Colonic mucosa (tissue), 4 donors: ENCODE data around the gene MMP2. TPM values are rescaled to one million over a fixed set of nuclear protein-coding genes. Genes with fewer than 3 reads are reported as not detected.

Experiments used
- DNase-seq: peaks from one replicate; pipeline ENCODE4 v3.0.0-alpha.2; 2020
- H3K27ac ChIP-seq: fragments of 200-600 bp; one replicate; pipeline ENCODE4 v1.8.0; 2021
- H3K27me3 ChIP-seq: fragments of 200-600 bp; one replicate; pipeline ENCODE4 v1.8.0; 2021
- H3K36me3 ChIP-seq: fragments of 200-600 bp; one replicate; pipeline ENCODE4 v1.8.0; 2021
- H3K4me1 ChIP-seq: fragments of 200-600 bp; one replicate; pipeline ENCODE4 v1.8.0; 2021; ENCODE audit warnings: mild to moderate bottlenecking
- H3K4me3 ChIP-seq: fragments of 200-600 bp; one replicate; pipeline ENCODE4 v1.8.0; 2021
- H3K9ac ChIP-seq, 2 donors: one replicate each; pipeline ENCODE4 v1.7.0; 2013; ENCODE audit warnings: control low read depth in 2 of 2, low read depth in 2 of 2, low read length in 2 of 2
- H3K9me3 ChIP-seq: fragments of 200-600 bp; one replicate; pipeline ENCODE4 v1.8.0; 2021
- intact Hi-C: fragments of 100-400 bp; cut with DNase I; formaldehyde crosslinking; loops from one replicate; pipeline ENCODE4 v1.14.1; 2022
- total RNA-seq, 2 donors: library from RNA; stranded (reverse); fragmentation: NEBNext Ultra II Directional in 1 of 2; extraction: Animal tissue kit (Norgen Biotek cat#: 25700) in 1 of 2; gene quantifications; one replicate each; pipeline ENCODE4 v1.2.1, GENCODE V29; 2021
- TF ChIP-seq, protein P1 (sequence below): fragments of 200-600 bp; IDR thresholded peaks from one replicate; pipeline ENCODE4 v1.8.0; 2022; ENCODE audit warnings: antibody characterized with exemption, mild to moderate bottlenecking
- donor health status: healthy.
- donor health status: DM: no; HTN: no; CAD: no.
- donor health status: DM: no; HTN: no; CAD: no.

The MMP2 gene
- total RNA-seq, 2 donors from 2014 or later: 32.8 to 101 TPM

DNA sequence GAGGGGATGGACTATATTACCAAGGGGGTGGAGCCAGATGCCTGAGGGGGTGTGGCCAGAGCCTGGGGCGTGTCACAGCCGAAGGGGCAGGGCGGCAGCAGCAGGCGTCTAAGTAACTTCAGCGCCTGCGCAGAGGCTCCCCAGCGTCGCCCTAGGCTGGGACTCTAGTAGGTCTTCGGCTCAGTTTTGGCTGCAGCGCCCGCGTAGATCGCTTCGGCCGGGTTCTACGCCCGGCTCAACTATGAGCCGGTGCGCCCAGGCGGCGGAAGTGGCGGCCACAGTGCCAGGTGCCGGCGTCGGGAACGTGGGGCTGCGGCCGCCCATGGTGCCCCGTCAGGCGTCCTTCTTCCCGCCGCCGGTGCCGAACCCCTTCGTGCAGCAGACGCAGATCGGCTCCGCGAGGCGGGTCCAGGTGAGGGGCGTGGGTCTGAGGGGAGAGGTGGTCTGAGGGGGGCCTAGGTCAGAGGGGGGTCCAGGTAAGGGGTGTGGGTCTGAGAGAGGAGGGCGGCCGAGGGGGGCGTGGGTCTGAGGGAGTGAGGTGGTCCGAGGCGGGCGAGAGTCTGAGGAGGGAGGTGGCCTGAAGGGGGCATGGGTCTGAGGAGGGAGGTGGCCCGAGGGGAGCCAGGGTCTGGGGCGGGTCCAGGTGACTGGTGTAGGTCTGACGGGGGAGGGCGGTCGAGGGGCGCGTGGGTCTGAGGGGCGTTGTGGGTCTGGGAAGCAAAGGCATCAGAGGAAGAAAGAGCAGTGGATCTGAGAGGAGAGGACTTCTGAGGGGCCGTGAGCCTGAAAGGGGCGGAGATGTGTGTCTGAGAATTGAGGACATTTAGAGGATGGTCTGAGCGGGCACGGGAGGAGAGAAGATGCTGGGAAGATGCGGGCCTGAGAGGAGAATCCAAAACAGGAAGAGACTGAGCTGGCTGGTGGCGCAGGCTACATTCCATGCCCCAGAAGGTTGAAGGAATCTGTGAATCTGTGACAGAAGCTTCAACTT, 30.2 kb downstream of the MMP2 start, which contains the start of gene LPCAT2:
Gene LPCAT2, plus strand, starts transcription at position 132 of the 991 bp plus-strand sequence. Its CDS starts 110 bp downstream, at position 242.
- DNase-seq: peak; percentile 94
- H3K27ac ChIP-seq: peak within 1 kb of the TSS; percentile 57
- no peaks in the 10 kb centered on the region for H3K36me3 ChIP-seq
- H3K9ac ChIP-seq: peak within 1 kb of the TSS; percentile 60 to 65
- intact Hi-C loops: no loop called here
- no peaks in the 10 kb centered on the region for H3K27me3 ChIP-seq
- H3K9me3 ChIP-seq: no peaks in the 10 kb centered on the region
- H3K4me1 ChIP-seq: peaks cover 4% of the 10 kb centered on the region
- H3K4me3 ChIP-seq: peak within 1 kb of the TSS; percentile 70
- TF ChIP-seq, protein P1, sequence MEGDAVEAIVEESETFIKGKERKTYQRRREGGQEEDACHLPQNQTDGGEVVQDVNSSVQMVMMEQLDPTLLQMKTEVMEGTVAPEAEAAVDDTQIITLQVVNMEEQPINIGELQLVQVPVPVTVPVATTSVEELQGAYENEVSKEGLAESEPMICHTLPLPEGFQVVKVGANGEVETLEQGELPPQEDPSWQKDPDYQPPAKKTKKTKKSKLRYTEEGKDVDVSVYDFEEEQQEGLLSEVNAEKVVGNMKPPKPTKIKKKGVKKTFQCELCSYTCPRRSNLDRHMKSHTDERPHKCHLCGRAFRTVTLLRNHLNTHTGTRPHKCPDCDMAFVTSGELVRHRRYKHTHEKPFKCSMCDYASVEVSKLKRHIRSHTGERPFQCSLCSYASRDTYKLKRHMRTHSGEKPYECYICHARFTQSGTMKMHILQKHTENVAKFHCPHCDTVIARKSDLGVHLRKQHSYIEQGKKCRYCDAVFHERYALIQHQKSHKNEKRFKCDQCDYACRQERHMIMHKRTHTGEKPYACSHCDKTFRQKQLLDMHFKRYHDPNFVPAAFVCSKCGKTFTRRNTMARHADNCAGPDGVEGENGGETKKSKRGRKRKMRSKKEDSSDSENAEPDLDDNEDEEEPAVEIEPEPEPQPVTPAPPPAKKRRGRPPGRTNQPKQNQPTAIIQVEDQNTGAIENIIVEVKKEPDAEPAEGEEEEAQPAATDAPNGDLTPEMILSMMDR: no peak

DNA sequence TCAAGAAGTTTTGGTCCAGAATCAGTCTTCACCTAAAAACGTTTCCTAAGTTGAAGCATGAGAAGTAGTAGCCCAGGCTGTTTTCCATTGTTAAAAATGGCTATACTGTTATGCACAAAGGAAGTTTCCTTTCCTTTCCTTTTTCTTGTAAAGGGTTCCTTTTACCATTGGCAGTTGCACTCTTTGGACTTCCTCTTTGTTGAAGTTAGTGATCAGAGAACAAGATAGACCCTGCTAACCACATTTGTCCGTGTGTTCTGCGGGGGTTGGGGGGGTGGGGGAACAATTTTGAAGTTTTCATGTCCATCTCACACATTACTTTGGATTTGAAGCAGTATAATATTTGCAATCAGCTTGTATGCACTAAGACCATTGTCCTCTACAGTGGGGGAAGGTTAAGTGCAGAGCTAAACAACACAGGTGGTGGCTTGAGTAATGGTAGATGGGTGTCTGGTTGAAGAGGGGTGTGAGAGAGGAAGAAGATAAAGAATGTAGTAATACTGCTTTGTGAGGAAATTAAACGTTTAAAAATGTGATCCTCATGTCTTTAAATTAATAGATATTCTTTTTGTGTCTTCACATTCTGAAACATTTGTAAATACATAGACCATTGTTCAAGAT, 31.3 kb downstream of the MMP2 start:
- Histone ChIP-seq H3K27me3 (no peaks in the 10 kb centered on the region), H3K4me3 (peak overlapping the region; percentile 70), H3K9me3 (no peaks in the 10 kb centered on the region), H3K9ac (peak overlapping the region in 1 of 2 donors; percentile 60), H3K4me1 (peaks cover 4% of the 10 kb centered on the region), H3K27ac (no peak overlapping the region), H3K36me3 (no peaks in the 10 kb centered on the region)
- no peak for DNase-seq
- TF ChIP-seq, protein P1: no peak
- intact Hi-C loops: no loop called here

DNA sequence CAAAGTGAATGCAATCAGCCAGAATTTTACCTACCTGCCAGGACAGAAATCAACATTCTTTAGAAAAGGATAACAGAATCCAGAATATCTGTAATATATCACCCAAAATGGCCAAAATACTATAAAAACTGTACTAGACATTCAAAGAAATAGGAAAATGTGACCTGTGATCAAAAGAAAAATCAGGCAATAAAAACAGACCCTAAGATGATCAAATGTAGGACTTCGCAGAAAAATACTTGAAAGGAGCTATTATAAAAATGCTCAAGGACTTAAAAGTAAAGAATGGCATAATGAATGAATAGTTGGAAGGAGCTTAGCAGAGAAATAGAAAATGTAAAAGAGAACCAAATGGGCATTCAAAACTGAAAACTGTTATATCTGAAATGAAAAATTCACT, 33.9 kb downstream of the MMP2 start:
- TF ChIP-seq, protein P1: no peak
- H3K9ac ChIP-seq: no peak overlapping the region
- DNase-seq: no peak
- no peaks in the 10 kb centered on the region for H3K4me1 ChIP-seq
- intact Hi-C loops: no loop called here
- no peaks in the 10 kb centered on the region for H3K27me3 ChIP-seq
- no peak overlapping the region for H3K4me3 ChIP-seq
- no peaks in the 10 kb centered on the region for H3K36me3 ChIP-seq
- H3K9me3 ChIP-seq: no peaks in the 10 kb centered on the region
- H3K27ac ChIP-seq: no peak overlapping the region

DNA sequence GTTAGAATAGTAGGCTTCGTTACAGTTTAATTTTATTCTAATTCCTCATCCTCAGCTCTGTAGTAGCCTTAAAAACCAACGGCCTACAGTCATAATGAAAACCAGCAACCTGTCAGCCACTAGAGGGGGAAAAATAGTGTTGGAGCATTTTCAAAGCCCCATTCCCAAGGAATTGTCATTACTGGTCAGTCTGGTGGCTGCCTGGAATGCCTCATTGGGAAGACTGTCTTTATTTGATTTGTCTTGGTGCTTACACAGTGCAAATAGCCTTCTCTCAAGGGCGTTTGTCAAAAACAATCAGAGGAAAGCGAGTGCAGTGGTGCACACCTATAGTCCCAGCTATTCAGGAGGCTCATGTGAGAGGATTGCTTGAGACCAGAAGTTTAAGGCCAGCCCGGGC, 34.6 kb downstream of the MMP2 start:
- Histone ChIP-seq H3K4me1 (no peaks in the 10 kb centered on the region), H3K27me3 (no peaks in the 10 kb centered on the region), H3K27ac (no peak overlapping the region), H3K9ac (no peak overlapping the region), H3K9me3 (no peaks in the 10 kb centered on the region), H3K36me3 (no peaks in the 10 kb centered on the region), H3K4me3 (no peak overlapping the region)
- intact Hi-C loops: no loop called here
- DNase-seq: no peak
- TF ChIP-seq, protein P1: no peak

DNA sequence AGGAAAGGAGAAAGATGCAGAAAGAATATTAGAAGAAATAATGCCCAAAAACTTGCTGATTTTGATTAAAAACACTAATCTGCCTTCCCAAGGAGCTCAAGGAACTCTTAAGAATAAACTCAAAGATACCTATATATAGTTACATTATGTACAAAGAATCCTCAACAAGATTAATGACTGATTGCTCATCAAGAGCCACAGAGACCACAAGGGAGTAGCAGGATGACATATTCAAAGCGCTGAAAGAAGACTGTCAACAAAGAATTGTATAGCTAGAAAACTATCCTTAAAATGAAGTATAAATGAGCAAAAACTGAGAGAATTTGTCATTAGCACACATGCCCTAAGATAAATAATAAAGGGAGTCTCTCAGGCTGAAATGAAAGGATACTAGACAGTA, 36.1 kb downstream of the MMP2 start:
- TF ChIP-seq, protein P1: no peak
- no peak overlapping the region for H3K27ac ChIP-seq
- no peak overlapping the region for H3K9ac ChIP-seq
- H3K36me3 ChIP-seq: no peaks in the 10 kb centered on the region
- H3K27me3 ChIP-seq: no peaks in the 10 kb centered on the region
- H3K4me3 ChIP-seq: no peak overlapping the region
- no peaks in the 10 kb centered on the region for H3K4me1 ChIP-seq
- DNase-seq: no peak
- intact Hi-C loops: no loop called here
- no peaks in the 10 kb centered on the region for H3K9me3 ChIP-seq
